Testis (tissue), 2 donors: ENCODE measurements around the gene PRRT2.

ENCODE experiments used
- CTCF ChIP-seq, 3 experiments: fragments of 450-650 bp in 2 of 3; fragments of 200-600 bp in 1 of 3; sonication (generic) in 1 of 3; IDR thresholded peaks; one replicate each; pipeline ENCODE4 v1.5.1; 2016 to 2019; ENCODE audit warnings: antibody characterized with exemption in 3 of 3, mild to moderate bottlenecking in 2 of 3, moderate library complexity in 1 of 3
- POLR2A ChIP-seq: fragments of 450-650 bp; IDR thresholded peaks from one replicate; pipeline ENCODE4 v1.6.1; 2017; ENCODE audit warnings: antibody characterized with exemption, mild to moderate bottlenecking, moderate library complexity

- TF ChIP-seq POLR2A (no peak), CTCF (IDR thresholded peaks at IDR 0.05) (no peak)
Observed at GRCh38 chr16:29790949-29791844, 20.8 kb upstream of the PRRT2 start.
